Forelimb muscle (tissue), 1 donor: Measurements from ENCODE around the gene ARHGEF26. TPM values are rescaled to one million over a fixed set of nuclear protein-coding genes. Genes with fewer than 3 reads are reported as not detected.

Source experiments
- DNase-seq: peaks from one replicate; pipeline ENCODE4 v3.0.0-alpha.2; 2013; ENCODE audit warnings: low read depth
- polyA plus RNA-seq: library from polyadenylated mRNA; unstranded; fragments of 120-200 nt; gene quantifications from one replicate; pipeline ENCODE4 v1.2.1, GENCODE V29; 2013; ENCODE audit not compliant: insufficient read length

ARHGEF26 gene
- polyA plus RNA-seq, 1 donor = 10.3 TPM

DNA sequence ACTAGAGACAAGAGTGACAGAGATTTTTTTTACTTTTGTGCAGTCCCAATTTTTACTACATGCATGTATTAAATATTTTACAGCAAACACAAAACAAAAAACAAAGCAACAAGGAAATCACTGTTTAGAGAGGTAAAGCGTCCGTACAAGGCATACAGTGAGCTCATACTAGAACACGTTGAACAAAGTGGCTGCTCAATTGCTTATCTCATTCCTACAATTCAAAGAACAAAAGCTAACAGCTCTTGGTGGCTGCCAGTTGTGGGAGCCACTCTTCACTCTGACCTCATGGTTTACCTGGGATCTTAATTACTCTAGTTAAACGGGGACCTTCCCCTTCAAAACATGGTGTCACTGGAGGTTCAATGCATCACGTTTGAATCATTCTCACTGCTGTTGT, 7.6 kb upstream of the ARHGEF26 start:
- no peak for DNase-seq

- DNase-seq = no peak
Observed at GRCh38 chr3:154115332-154115731, 5.9 kb upstream of the ARHGEF26 start.

DNA sequence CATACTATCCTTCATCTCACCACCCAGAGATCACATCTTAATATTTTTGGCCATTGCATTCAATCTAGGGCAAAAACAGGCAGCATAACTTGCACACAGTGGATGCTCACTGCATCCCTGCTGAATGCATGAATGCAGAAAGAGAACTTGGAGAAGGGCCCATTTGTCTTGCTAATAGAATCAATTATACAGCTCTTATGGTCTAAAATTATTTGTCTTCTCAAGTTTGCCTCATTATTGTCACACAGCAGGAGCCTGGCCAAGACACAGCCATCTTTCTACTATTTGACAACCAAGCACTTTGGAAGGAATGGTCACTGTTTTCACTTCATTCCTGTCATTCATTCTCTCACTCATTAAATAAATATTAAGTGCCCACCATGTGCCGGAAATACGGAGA, 1.2 kb upstream of the ARHGEF26 start:
- DNase-seq = no peak

- DNase-seq = no peak
Observed at GRCh38 chr3:154121701-154122551, 736 bp downstream of the ARHGEF26 start.

DNA sequence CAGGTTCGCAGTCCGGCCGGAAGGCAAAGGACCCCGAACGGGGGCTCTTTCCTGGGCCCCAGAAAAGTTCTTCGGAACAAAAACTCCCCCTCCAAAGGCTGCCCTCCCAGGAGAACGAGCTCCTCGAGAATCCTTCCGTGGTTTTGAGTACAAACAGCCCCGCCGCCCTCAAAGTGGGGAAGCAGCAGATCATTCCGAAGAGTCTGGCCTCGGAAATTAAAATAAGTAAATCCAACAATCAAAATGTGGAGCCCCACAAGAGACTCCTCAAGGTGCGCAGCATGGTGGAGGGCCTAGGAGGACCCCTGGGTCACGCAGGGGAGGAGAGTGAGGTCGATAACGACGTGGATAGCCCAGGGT, 1.3 kb downstream of the ARHGEF26 start:
- DNase-seq = no peak

DNA sequence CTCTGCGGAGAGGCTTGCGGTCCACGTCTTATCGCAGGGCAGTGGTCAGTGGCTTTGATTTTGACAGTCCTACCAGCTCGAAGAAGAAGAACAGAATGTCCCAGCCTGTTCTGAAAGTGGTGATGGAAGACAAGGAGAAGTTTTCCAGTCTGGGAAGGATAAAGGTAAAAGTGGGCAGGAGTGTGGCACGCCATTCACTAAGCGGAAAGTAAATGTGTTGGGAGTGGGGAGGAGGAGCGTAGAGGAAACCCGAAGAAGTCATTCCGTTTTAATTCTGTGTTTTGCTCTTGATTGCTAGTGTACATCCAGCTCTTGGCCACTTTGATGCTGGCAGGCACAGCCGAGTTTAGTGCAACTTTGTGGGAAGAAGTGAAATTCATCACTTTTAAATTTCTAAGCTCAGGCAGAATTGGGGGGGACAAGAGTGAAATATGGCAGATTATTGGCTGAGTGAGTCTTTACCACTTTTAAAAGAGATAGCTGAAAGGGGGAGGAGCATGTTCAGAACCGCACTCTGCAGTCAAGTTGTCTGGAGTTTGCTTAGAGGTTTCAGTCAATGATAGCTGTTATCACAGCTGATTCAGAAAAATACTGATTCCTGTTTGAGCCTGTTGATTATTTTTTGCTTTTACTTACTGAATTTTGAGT, 1.8 kb downstream of the ARHGEF26 start:
- DNase-seq = no peak

GRCh38 chr3:154123906-154124305, 2.7 kb downstream of the ARHGEF26 start:
- DNase-seq = no peak

- DNase-seq = no peak
Observed at GRCh38 chr3:154125378-154126030, 4.3 kb downstream of the ARHGEF26 start.

DNA sequence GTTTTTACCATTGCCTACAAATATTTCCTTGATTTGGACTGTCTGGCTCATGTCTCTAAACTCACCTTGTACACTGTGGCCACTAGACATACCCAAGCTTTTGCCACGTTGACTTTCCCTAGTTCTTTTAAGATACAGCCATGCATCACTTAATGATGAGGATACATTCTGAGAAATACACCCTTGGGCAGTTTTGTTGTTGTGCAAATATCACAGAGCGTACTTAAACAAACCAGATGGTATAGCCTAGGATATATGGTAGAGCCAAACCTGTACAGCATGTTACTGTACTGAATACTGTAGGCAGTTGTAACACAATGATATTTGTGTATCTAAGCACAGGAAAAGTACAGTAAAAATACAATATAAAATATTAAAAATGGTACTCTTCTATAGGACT, 5.5 kb downstream of the ARHGEF26 start:
- no peak for DNase-seq

GRCh38 chr3:154129625-154130024, 8.4 kb downstream of the ARHGEF26 start:
- DNase-seq = no peak

DNA sequence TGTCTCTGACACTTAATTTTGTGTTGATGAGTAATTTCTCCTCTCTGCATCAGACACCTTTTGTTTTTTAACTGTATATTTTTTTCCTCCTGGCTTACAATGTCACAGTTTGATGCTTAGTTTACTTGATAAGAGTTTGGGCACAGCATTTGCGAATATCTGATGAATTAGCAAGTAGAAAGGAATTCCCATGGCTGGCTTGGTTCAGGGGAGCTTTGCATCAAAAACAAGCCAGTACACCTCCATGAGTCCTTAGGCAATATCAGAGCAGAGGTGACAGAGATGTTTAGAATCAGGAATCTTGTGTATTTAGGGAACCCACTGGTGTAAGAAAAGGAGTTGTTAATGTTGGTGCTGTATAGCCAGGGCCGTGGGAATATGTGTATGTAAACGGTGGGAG, 9.3 kb downstream of the ARHGEF26 start:
- no peak for DNase-seq

DNA sequence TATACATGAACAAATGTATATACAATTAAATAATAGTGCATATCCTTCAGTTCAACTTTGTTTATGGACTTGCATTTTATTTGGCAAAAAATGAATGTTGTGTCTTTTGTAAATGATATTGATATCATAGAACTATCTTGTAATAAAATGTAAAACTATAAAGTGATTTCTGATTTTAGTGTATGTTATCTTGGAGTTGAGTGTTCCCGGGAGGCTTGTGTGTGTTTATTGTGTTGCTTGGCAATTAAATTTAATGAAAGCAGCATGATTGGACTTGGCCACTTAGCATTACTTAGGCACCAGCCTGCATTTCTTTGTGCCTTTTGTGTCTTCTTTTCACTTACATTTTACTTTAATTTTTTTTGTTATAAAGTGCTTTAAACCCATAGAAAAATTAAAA, 10.6 kb downstream of the ARHGEF26 start:
- DNase-seq = no peak

DNA sequence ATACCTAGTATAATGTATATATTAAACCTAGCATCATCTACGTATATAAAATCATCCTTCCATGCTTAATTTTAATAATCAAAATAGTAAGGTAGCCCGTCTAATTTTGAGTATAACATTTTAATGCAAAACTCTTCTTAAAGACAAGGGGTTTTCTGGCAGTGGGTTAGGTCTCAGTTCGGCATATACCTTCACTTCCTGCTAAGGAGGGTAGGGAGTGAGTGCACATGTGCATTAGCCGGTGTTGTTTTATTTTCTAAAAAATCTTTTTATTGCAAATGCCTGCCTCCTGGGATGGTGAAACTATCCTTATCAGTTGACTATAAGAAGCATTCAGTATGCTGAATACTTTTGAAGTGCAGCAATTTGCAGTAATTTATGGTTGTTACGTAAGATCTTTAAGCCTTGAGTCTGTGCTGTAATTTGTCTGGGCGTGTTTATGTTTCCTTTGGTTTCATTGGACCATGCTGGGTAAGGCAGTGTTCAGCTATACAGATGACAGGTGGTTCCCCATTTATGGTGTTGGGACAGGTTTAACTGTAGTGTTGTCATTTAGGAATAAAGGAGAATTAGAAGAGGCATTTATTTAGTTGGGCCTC, 11.7 kb downstream of the ARHGEF26 start:
- no peak for DNase-seq

DNA sequence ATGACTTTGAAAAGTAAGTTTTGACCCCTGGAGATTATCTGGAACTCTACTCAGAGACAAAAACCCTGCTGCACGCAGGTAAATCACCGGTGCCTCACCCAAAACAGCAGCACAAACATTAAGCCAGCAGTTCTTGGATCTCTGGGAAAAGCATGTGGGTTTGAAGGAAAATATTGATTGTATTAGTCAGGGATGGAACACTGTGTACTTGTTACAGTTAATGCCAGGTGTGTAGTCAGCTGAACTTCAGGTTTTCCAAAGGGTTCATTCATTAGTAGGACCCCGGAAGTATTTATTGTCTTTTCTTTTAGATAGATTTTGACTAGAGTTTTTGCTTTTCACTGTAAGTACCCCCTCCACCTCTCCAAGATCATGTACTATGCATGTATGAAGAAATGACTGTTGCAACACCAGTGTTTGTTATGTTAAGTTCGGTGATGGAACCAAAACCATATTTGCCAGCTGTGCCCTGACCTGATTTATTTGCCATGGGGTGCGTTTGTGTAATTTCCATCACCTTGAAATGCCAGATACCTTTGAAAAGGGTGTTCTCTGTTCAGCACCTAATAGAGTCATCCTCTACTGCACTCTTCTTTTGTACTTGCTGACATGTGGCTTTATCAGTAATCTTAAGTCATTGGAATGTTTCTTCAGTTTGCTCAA, 14.5 kb downstream of the ARHGEF26 start:
- no peak for DNase-seq

- DNase-seq = no peak
Observed at GRCh38 chr3:154137036-154137435, 15.8 kb downstream of the ARHGEF26 start.

DNA sequence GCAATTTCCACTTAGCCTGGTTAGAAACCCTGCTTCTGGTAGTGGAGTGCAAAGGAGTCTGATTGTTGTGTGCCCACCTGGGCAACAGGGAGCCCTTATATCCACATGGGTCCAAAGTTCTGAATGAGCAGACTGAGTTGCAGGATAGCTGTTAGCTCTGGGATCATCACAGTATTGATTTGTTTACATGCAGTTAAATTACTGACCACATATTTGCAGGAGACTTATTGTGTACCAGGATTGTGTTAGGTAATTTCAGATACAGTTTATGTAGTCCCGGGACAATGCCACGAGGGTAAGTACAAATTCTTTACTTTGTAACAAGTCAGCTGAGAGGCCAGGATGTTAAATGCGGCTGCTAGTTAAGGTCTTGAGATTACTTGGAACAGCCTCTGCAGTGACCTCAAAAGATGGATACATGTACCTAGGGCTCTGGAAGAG, 18.8 kb downstream of the ARHGEF26 start:
- DNase-seq = no peak

- DNase-seq = no peak
Observed at GRCh38 chr3:154142608-154143007, 21.4 kb downstream of the ARHGEF26 start.

GRCh38 chr3:154143873-154144272, 22.7 kb downstream of the ARHGEF26 start:
- DNase-seq = no peak

GRCh38 chr3:154144825-154145465, 23.8 kb downstream of the ARHGEF26 start:
- DNase-seq = no peak

DNA sequence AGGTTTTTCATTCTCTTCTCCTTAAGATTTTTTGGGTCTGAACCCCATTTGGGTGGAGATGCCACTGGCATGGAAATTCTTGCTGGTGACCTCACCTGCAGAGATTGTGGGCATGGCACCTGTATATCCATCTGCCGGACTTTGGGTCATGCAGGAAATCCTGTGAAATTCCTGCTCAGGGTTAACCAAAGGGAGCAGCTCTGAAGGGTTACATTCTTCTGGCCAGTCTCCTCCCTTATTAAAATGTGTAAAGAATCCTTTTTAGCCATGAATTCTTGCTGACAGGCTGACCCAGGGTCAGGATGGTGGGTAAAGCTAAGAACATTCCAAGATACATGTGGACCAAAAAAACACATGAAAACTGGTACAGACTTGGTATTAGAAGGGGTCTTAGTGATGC, 27.4 kb downstream of the ARHGEF26 start:
- no peak for DNase-seq

GRCh38 chr3:154149286-154149685, 28.1 kb downstream of the ARHGEF26 start:
- no peak for DNase-seq
